ENCODE results near the gene FAM83B.

DNA sequence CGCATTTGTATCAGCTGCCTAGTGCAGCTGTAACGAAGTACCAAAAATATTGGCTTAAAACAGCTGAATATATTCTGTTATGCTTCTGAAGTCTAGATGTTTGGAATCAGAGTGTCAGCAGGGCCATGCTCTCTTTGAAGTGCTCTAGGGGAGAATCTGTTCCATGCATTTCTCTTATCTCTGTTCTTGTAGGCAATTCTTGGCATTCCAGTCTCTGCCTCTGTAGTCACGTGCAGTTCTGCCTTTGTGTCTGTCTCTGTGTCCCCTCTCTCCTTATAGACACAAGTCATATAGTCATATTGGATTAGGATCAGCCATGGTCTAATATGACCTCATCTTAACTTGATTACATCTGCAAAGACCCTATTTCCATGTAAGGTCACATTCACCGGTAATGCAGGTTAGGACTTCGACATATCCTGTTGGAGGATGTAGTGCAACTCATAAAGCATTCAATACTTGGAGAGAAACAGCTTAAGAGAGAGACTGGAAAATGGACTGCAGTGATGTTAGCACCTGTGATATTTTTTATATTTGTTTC, 18.6 kb downstream of the FAM83B start:
- TF ChIP-seq CTCF (IDR thresholded peaks at IDR 0.05; ENCODE audit: insufficient read depth, low read depth, low read length) (no peak), EZH2 (IDR thresholded peaks at IDR 0.05; ENCODE audit: insufficient read depth, low read length) (no peak)
